Measurements from ENCODE around the gene TEX22.

GRCh38 chr14:105398726-105399465 is 558 bp downstream of the TEX22 start:
- no peak for TF ChIP-seq CTCF (IDR thresholded peaks at IDR 0.05)
- TF ChIP-seq POLR2A (IDR thresholded peaks at IDR 0.05): no peak

Measured in esophagus squamous epithelium (tissue), 4 donors.